Activated naive CD4-positive, alpha-beta T cell treated with Interleukin-2 at 50 U/mL for 16 hours (primary cell): ENCODE data around the gene MUC3A.

ENCODE experiments used
- DNase-seq: peaks from one replicate; pipeline ENCODE4 v3.0.0-alpha.2; 2020

The MUC3A gene

GRCh38 chr7:100946111-100946510 is 3.2 kb upstream of the MUC3A start:
- DNase-seq = no peak

- no peak for DNase-seq
Measured at GRCh38 chr7:100946766-100947365, 2.5 kb upstream of the MUC3A start.

- DNase-seq = no peak
Measured at GRCh38 chr7:100947792-100948191, 1.5 kb upstream of the MUC3A start.

GRCh38 chr7:100949933-100950443 is 654 bp downstream of the MUC3A start:
- DNase-seq = no peak

GRCh38 chr7:100951172-100951571 is 1.8 kb downstream of the MUC3A start:
- DNase-seq = no peak

GRCh38 chr7:100951888-100952560 is 2.7 kb downstream of the MUC3A start:
- DNase-seq = no peak

GRCh38 chr7:100952641-100953040 is 3.3 kb downstream of the MUC3A start:
- no peak for DNase-seq

GRCh38 chr7:100957832-100958421 is 8.6 kb downstream of the MUC3A start:
- DNase-seq = no peak

- no peak for DNase-seq
Measured at GRCh38 chr7:100959894-100960293, 10.6 kb downstream of the MUC3A start.

GRCh38 chr7:100962537-100962936 is 13.2 kb downstream of the MUC3A start:
- DNase-seq = no peak

GRCh38 chr7:100963386-100963785 is 14.1 kb downstream of the MUC3A start:
- no peak for DNase-seq

GRCh38 chr7:100963874-100964273 is 14.5 kb downstream of the MUC3A start:
- no peak for DNase-seq

GRCh38 chr7:100964630-100965029 is 15.3 kb downstream of the MUC3A start:
- DNase-seq = no peak

GRCh38 chr7:100965045-100965722 is 15.8 kb downstream of the MUC3A start:
- no peak for DNase-seq

GRCh38 chr7:100965723-100966541 is 16.6 kb downstream of the MUC3A start:
- DNase-seq = peak; percentile 79

GRCh38 chr7:100966542-100967291 is 17.4 kb downstream of the MUC3A start:
- DNase-seq = no peak

GRCh38 chr7:100967292-100967863 is 18.0 kb downstream of the MUC3A start:
- no peak for DNase-seq

- DNase-seq = no peak
Measured at GRCh38 chr7:100968031-100968430, 18.7 kb downstream of the MUC3A start.

- no peak for DNase-seq
Measured at GRCh38 chr7:100968650-100969049, 19.3 kb downstream of the MUC3A start.

GRCh38 chr7:100969066-100969615 is 19.8 kb downstream of the MUC3A start, which contains the start of gene MUC12:
Gene MUC12, plus strand, starts transcription at chr7:100969565. Its CDS starts 58 bp downstream, at chr7:100969623.
- DNase-seq = no peak
